ENCODE data around the gene BORCS5. TPM values are rescaled to one million over a fixed set of nuclear protein-coding genes. Genes with fewer than 3 reads are reported as not detected.

The BORCS5 gene
- total RNA-seq, 1 experiment from 2014 or later: 17.7 TPM

GRCh38 chr12:12473223-12473622 lies 116.3 kb downstream of the BORCS5 start:
- H3K4me3 ChIP-seq (ENCODE audit: low read depth, low read length, poor library complexity, severe bottlenecking): no peak overlapping the region
- no peaks in the 10 kb centered on the region for H3K4me1 ChIP-seq (ENCODE audit: insufficient read depth, low read length, poor library complexity, severe bottlenecking)
- H3K36me3 ChIP-seq (ENCODE audit: insufficient read depth, low read length, poor library complexity, severe bottlenecking): peaks cover 4% of the 10 kb centered on the region
- ChIA-PET POLR2A (ENCODE audit: low non-redundant PET) (interaction anchor here (0.7 kb wide), 1 partner anchor 11 kb away, joined by 3 read pairs; no protein-coding TSS in a partner anchor), CTCF (no interaction called here)
- no TSS peak for BruUV-seq (replicated peaks)
- no peaks in the 10 kb centered on the region for H3K27me3 ChIP-seq (replicated peaks; ENCODE audit: insufficient read depth, low read depth, low read length, poor library complexity)
- no peaks in the 10 kb centered on the region for H3K9me3 ChIP-seq (ENCODE audit: low read depth, low read length, poor library complexity, severe bottlenecking)
- DNase-seq (ENCODE audit: low spot score): no peak
- TF ChIP-seq EZH2 (IDR thresholded peaks at IDR 0.05; ENCODE audit: borderline replicate concordance, low read depth, low read length, poor library complexity, severe bottlenecking) (no peak), CTCF (conservative IDR thresholded peaks at IDR 0.05; ENCODE audit: low read depth, low read length) (no peak)
- intact Hi-C loops (cut with micrococcal nuclease; ENCODE audit: unreplicated experiment): no loop called here
- H3K27ac ChIP-seq (ENCODE audit: low read depth, low read length, poor library complexity, severe bottlenecking): no peak overlapping the region

- no TSS peak for BruUV-seq (replicated peaks)
- H3K4me3 ChIP-seq (ENCODE audit: low read depth, low read length, poor library complexity, severe bottlenecking): no peak overlapping the region
- intact Hi-C loops (cut with micrococcal nuclease; ENCODE audit: unreplicated experiment): no loop called here
- no peak overlapping the region for H3K27ac ChIP-seq (ENCODE audit: low read depth, low read length, poor library complexity, severe bottlenecking)
- no peak for DNase-seq (ENCODE audit: low spot score)
- ChIA-PET POLR2A (ENCODE audit: low non-redundant PET) (no interaction called here), CTCF (no interaction called here)
- no peaks in the 10 kb centered on the region for H3K27me3 ChIP-seq (replicated peaks; ENCODE audit: insufficient read depth, low read depth, low read length, poor library complexity)
- TF ChIP-seq EZH2 (IDR thresholded peaks at IDR 0.05; ENCODE audit: borderline replicate concordance, low read depth, low read length, poor library complexity, severe bottlenecking) (no peak), CTCF (conservative IDR thresholded peaks at IDR 0.05; ENCODE audit: low read depth, low read length) (no peak)
- peaks cover 4% of the 10 kb centered on the region for H3K36me3 ChIP-seq (ENCODE audit: insufficient read depth, low read length, poor library complexity, severe bottlenecking)
- H3K9me3 ChIP-seq (ENCODE audit: low read depth, low read length, poor library complexity, severe bottlenecking): no peaks in the 10 kb centered on the region
- no peaks in the 10 kb centered on the region for H3K4me1 ChIP-seq (ENCODE audit: insufficient read depth, low read length, poor library complexity, severe bottlenecking)
Measured at GRCh38 chr12:12474471-12474928, 117.6 kb downstream of the BORCS5 start.

- ChIA-PET POLR2A (ENCODE audit: low non-redundant PET) (no interaction called here), CTCF (no interaction called here)
- no TSS peak for BruUV-seq (replicated peaks)
- intact Hi-C loops (cut with micrococcal nuclease; ENCODE audit: unreplicated experiment): no loop called here
- H3K27me3 ChIP-seq (replicated peaks; ENCODE audit: insufficient read depth, low read depth, low read length, poor library complexity): no peaks in the 10 kb centered on the region
- no peaks in the 10 kb centered on the region for H3K9me3 ChIP-seq (ENCODE audit: low read depth, low read length, poor library complexity, severe bottlenecking)
- no peak for DNase-seq (ENCODE audit: low spot score)
- H3K4me3 ChIP-seq (ENCODE audit: low read depth, low read length, poor library complexity, severe bottlenecking): no peak overlapping the region
- H3K4me1 ChIP-seq (ENCODE audit: insufficient read depth, low read length, poor library complexity, severe bottlenecking): no peaks in the 10 kb centered on the region
- TF ChIP-seq EZH2 (IDR thresholded peaks at IDR 0.05; ENCODE audit: borderline replicate concordance, low read depth, low read length, poor library complexity, severe bottlenecking) (no peak), CTCF (conservative IDR thresholded peaks at IDR 0.05; ENCODE audit: low read depth, low read length) (no peak)
- H3K36me3 ChIP-seq (ENCODE audit: insufficient read depth, low read length, poor library complexity, severe bottlenecking): peaks cover 4% of the 10 kb centered on the region
- no peak overlapping the region for H3K27ac ChIP-seq (ENCODE audit: low read depth, low read length, poor library complexity, severe bottlenecking)
Measured at GRCh38 chr12:12474931-12475795, 118.3 kb downstream of the BORCS5 start.

All from A673 (cell line).